DMS 273 (cell line): ENCODE results near the gene STX3.
A peak's percentile ranks its signal among the peaks of the same experiment; 100 is the strongest.
"Not testable (repeated sequence)": the region's sequence is repeated elsewhere in the genome, so short reads cannot be mapped to it uniquely, and the experiment has no call there.

Source experiments
- DNase-seq: peaks from one replicate; lab custom pipeline; 2025; ENCODE audit not compliant: unreplicated experiment; lab: John Stamatoyannopoulos, UW

STX3 gene

GRCh38 chr11:59829358-59829757 is 74.2 kb downstream of the STX3 start:
- DNase-seq: no peak

GRCh38 chr11:59833602-59834001 is 78.4 kb downstream of the STX3 start:
- no peak for DNase-seq

GRCh38 chr11:59839615-59840014 is 84.4 kb downstream of the STX3 start:
- DNase-seq: no peak

- DNase-seq: no peak
These were observed 86.3 kb downstream of the STX3 start for GRCh38 chr11:59841514-59841913.

- DNase-seq: no peak
These were observed 87.1 kb downstream of the STX3 start for GRCh38 chr11:59842316-59842715.

- no peak for DNase-seq
These were observed 90.2 kb downstream of the STX3 start, which contains the start of gene CBLIF for GRCh38 chr11:59845399-59845798. CBLIF (minus strand) TSS chr11:59845499; CDS start chr11:59845453, 46 bp downstream.

- no peak for DNase-seq
These were observed 91.4 kb downstream of the STX3 start for GRCh38 chr11:59846556-59846955.

- no peak for DNase-seq
These were observed 92.5 kb downstream of the STX3 start for GRCh38 chr11:59847626-59848025.

- DNase-seq: not testable (repeated sequence)
These were observed 93.3 kb downstream of the STX3 start for GRCh38 chr11:59848439-59848838.

GRCh38 chr11:59849129-59849528 is 94.0 kb downstream of the STX3 start:
- no peak for DNase-seq

- DNase-seq: not testable (repeated sequence)
These were observed 94.4 kb downstream of the STX3 start for GRCh38 chr11:59849551-59849950.

- DNase-seq: not testable (repeated sequence)
These were observed 96.2 kb downstream of the STX3 start for GRCh38 chr11:59851416-59851815.

- peak; percentile 1 for DNase-seq
These were observed 99.7 kb downstream of the STX3 start for GRCh38 chr11:59854871-59855270.
